Suprapubic skin (tissue), 4 donors: Measurements from ENCODE around the gene C9orf152. TPM values are rescaled to one million over a fixed set of nuclear protein-coding genes. Genes with fewer than 3 reads are reported as not detected.

Source experiments
- DNase-seq, 2 donors: peaks; one replicate each; pipeline ENCODE4 v3.0.0-alpha.2; 2019; ENCODE audit warnings: low spot score in 2 of 2
- H3K27ac ChIP-seq: fragments of 200-600 bp; sonication (generic); one replicate; pipeline ENCODE4 v1.5.1; 2019
- H3K27me3 ChIP-seq: fragments of 200-600 bp; sonication (generic); one replicate; pipeline ENCODE4 v1.5.1; 2019
- H3K36me3 ChIP-seq: fragments of 200-600 bp; sonication (generic); one replicate; pipeline ENCODE4 v1.5.1; 2019
- H3K4me1 ChIP-seq: fragments of 200-600 bp; sonication (generic); one replicate; pipeline ENCODE4 v1.5.1; 2019
- H3K4me3 ChIP-seq: fragments of 200-600 bp; sonication (generic); one replicate; pipeline ENCODE4 v1.5.1; 2019; ENCODE audit warnings: mild to moderate bottlenecking
- H3K9me3 ChIP-seq: fragments of 200-600 bp; sonication (generic); one replicate; pipeline ENCODE4 v1.5.1; 2019
- EP300 ChIP-seq: sonication (generic); formaldehyde crosslinking; IDR thresholded peaks from one replicate; pipeline ENCODE4 v1.6.1; 2017; ENCODE audit warnings: antibody characterized with exemption
- POLR2A ChIP-seq, 2 donors: fragments of 450-650 bp; IDR thresholded peaks; one replicate each; pipeline ENCODE4 v1.6.1; 2017; ENCODE audit warnings: antibody characterized with exemption in 2 of 2, mild to moderate bottlenecking in 2 of 2, moderate library complexity in 2 of 2
- POLR2AphosphoS5 ChIP-seq, 3 donors: sonication (generic); formaldehyde crosslinking; IDR thresholded peaks; one replicate each; pipeline ENCODE4 v1.6.1; 2017; ENCODE audit warnings: antibody characterized with exemption in 3 of 3
- WGBS: methylation state at CpG from one replicate; pipeline ENCODE4 v1.1.5; 2018; 5-methylcytosine and 5-hydroxymethylcytosine counted together
- total RNA-seq, 4 donors: library from RNA; depleted of rRNA; stranded (reverse); fragments of >200 nt; gene quantifications; one replicate each; pipeline ENCODE4 v1.1.0, GENCODE V29; 2016
- TF ChIP-seq, protein P1 (sequence below), 2 donors: fragments of 200-600 bp in 1 of 2; fragments of 450-650 bp in 1 of 2; sonication (generic) in 1 of 2; IDR thresholded peaks; one replicate each; pipeline ENCODE4 v1.5.1; 2016 to 2019; ENCODE audit warnings: antibody characterized with exemption in 2 of 2, mild to moderate bottlenecking in 1 of 2, moderate library complexity in 1 of 2

The C9orf152 gene
- total RNA-seq, 4 donors from 2014 or later = 8.6 to 14.9 (median 10.9) TPM

DNA sequence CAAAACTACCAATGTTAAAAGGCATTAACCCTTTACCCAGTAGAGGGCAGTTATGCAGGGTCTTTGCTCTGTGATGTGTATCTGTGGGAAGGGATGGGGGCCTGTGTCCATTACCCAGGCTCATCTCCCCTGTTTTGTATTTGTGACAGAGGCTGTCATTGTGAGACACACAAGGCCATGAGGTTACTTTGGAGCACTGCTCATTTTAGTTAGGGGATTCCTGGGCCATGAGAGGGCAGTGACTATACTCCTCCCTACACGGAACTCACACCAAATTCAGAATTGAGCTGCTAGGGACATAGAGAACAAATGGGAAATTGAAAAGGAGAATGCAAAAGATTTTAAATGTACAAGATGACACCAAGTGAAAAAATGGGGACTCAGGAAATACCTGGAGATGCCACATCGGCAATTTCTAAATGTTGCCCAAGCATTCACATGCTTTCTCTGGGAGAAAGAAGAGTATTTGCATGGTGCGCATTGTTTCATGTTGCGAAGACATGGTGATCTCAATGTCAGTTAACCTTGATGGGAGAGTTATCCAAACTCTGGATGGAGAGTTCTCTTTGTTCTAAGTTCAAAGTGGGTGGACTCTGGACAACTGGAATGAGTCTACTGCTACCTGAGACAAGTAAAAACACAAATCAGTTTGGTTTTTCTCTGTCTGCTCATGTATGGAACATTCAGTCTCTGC, 32.5 kb downstream of the C9orf152 start:
- no peak for DNase-seq
- H3K4me3 ChIP-seq = no peak overlapping the region
- H3K9me3 ChIP-seq = no peaks in the 10 kb centered on the region
- no peaks in the 10 kb centered on the region for H3K27me3 ChIP-seq
- no peaks in the 10 kb centered on the region for H3K4me1 ChIP-seq
- no peak overlapping the region for H3K27ac ChIP-seq
- no peaks in the 10 kb centered on the region for H3K36me3 ChIP-seq
- 92% methylated on average over 4 of the region's 4 CpGs for WGBS
- TF ChIP-seq, protein P1, sequence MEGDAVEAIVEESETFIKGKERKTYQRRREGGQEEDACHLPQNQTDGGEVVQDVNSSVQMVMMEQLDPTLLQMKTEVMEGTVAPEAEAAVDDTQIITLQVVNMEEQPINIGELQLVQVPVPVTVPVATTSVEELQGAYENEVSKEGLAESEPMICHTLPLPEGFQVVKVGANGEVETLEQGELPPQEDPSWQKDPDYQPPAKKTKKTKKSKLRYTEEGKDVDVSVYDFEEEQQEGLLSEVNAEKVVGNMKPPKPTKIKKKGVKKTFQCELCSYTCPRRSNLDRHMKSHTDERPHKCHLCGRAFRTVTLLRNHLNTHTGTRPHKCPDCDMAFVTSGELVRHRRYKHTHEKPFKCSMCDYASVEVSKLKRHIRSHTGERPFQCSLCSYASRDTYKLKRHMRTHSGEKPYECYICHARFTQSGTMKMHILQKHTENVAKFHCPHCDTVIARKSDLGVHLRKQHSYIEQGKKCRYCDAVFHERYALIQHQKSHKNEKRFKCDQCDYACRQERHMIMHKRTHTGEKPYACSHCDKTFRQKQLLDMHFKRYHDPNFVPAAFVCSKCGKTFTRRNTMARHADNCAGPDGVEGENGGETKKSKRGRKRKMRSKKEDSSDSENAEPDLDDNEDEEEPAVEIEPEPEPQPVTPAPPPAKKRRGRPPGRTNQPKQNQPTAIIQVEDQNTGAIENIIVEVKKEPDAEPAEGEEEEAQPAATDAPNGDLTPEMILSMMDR (IDR thresholded peaks at IDR 0.05) = no peak
- TF ChIP-seq EP300 (no peak), POLR2AphosphoS5 (IDR thresholded peaks at IDR 0.05) (no peak), POLR2A (IDR thresholded peaks at IDR 0.05) (no peak)

DNA sequence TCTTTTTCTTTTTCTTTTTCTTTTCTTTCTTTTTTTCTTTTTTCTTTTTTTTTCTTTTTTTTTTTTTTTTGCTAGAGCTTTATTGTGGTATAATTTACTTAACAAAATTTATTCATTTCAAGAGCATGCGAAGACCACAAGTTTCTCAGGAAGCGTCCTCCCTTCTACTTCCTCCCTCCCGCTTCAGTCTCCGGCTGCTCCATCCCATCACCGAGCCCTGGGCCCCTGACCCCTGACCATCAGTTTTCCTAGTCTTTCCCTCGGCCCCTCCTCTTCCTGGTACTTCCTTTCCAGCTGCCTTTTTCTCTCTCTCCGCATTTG, 34.7 kb downstream of the C9orf152 start:
- TF ChIP-seq POLR2A (IDR thresholded peaks at IDR 0.05) (no peak), POLR2AphosphoS5 (IDR thresholded peaks at IDR 0.05) (no peak), EP300 (no peak)
- TF ChIP-seq, protein P1 (IDR thresholded peaks at IDR 0.05) = no peak
- 77% methylated on average over 7 of the region's 7 CpGs for WGBS
- H3K36me3 ChIP-seq = no peaks in the 10 kb centered on the region
- no peak overlapping the region for H3K27ac ChIP-seq
- no peaks in the 10 kb centered on the region for H3K27me3 ChIP-seq
- no peak overlapping the region for H3K4me3 ChIP-seq
- DNase-seq = no peak
- no peaks in the 10 kb centered on the region for H3K9me3 ChIP-seq
- no peaks in the 10 kb centered on the region for H3K4me1 ChIP-seq

- Histone ChIP-seq H3K27me3 (no peaks in the 10 kb centered on the region), H3K27ac (no peak overlapping the region), H3K36me3 (no peaks in the 10 kb centered on the region), H3K4me3 (no peak overlapping the region), H3K9me3 (no peaks in the 10 kb centered on the region), H3K4me1 (no peaks in the 10 kb centered on the region)
- DNase-seq = no peak
- no peak for TF ChIP-seq POLR2AphosphoS5 (IDR thresholded peaks at IDR 0.05)
- TF ChIP-seq POLR2A (IDR thresholded peaks at IDR 0.05) = no peak
- WGBS = 89% methylated on average over 9 of the region's 9 CpGs
These were observed 37.4 kb downstream of the C9orf152 start for GRCh38 chr9:110170357-110171257.

DNA sequence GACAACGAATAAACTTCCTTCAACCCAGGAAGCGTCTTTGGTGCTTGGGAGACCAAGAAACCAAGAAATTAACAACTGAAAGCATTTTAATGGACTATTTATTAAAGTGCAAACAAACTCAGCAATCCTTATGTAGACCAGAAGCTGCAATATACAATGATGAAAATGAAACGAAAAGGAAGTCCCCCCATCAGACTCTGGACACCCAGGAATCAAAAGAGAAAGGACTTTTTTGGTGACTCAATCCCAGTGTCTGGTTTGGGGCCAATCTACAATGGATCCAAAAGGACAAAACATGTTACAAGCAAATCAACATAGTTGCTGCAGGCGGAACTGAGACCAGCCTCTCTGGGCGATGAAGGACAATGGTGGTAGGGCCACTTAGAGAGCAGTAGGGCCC, 39.5 kb downstream of the C9orf152 start:
- Histone ChIP-seq H3K36me3 (no peaks in the 10 kb centered on the region), H3K9me3 (no peaks in the 10 kb centered on the region), H3K4me1 (no peaks in the 10 kb centered on the region), H3K4me3 (no peak overlapping the region), H3K27ac (no peak overlapping the region), H3K27me3 (no peaks in the 10 kb centered on the region)
- DNase-seq = no peak
- no peak for TF ChIP-seq EP300
- no peak for TF ChIP-seq POLR2AphosphoS5 (IDR thresholded peaks at IDR 0.05)
- no peak for TF ChIP-seq POLR2A (IDR thresholded peaks at IDR 0.05)
- TF ChIP-seq, protein P1 (IDR thresholded peaks at IDR 0.05) = no peak
- 81% methylated on average over 5 of the region's 5 CpGs for WGBS

DNA sequence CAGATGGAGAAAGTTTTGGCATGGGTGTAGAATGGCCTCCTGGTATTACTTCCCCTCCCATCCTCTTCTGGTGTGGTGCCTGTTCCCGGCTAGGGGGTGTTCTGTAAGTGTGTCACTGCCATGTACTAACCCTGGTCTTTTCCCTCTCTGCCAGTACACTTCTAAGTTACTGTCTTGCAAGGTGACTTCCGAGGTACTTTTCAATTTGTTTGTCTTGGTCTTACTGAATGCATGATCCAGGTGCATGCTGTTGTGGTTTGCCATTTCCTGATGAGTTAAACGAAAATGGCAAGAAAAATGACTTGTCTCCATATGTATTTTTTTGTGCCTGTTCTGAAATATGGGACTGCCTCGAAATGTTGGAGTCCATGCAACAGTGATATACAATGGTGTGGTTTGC, 46.0 kb downstream of the C9orf152 start:
- Histone ChIP-seq H3K4me3 (no peak overlapping the region), H3K27ac (no peak overlapping the region), H3K9me3 (no peaks in the 10 kb centered on the region), H3K36me3 (no peaks in the 10 kb centered on the region), H3K4me1 (peaks cover 15% of the 10 kb centered on the region), H3K27me3 (no peaks in the 10 kb centered on the region)
- DNase-seq = no peak
- TF ChIP-seq POLR2AphosphoS5 (IDR thresholded peaks at IDR 0.05) (no peak), EP300 (no peak), POLR2A (IDR thresholded peaks at IDR 0.05) (no peak)
- TF ChIP-seq, protein P1 (IDR thresholded peaks at IDR 0.05) = no peak
- 81% methylated on average over 4 of the region's 4 CpGs for WGBS
